Activated CD4-positive, CD25-positive, alpha-beta regulatory T cell treated with anti-CD3 and anti-CD28 coated beads, Interleukin-2, amount 50 U/mL, for 24 hours (primary cell): ENCODE results near the gene SLC35F3.
"Not testable (repeated sequence)": the region's sequence is repeated elsewhere in the genome, so short reads cannot be mapped to it uniquely, and the experiment has no call there.

Experiments used
- ATAC-seq, 2 donors: fragments of 150-1000 bp; cut with Tn5 transposase; one replicate each; pipeline ENCODE4 v1.10.0; 2021; ENCODE audit warnings: mild to moderate bottlenecking in 1 of 2, moderate library complexity in 1 of 2

Gene SLC35F3

DNA sequence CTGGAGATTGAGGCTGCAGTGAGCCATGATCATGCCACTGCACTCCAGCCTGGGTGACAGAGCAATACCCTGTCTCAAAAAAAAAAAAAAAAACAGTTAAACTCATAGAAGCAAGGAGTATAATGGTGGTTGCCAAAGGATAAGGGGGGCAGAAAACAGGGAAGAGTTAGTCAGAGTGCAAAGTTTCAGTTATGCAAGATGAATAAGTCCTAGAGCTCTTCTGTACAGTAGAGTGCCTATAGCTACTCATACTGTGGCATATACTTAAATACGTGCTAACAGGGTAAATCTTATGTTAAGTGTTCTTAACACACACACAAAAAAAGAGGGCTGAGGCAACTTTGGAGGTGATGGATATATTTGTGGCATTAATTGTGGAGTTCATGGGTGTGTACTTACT, 393.2 kb downstream of the SLC35F3 start:
- ATAC-seq: no peak

DNA sequence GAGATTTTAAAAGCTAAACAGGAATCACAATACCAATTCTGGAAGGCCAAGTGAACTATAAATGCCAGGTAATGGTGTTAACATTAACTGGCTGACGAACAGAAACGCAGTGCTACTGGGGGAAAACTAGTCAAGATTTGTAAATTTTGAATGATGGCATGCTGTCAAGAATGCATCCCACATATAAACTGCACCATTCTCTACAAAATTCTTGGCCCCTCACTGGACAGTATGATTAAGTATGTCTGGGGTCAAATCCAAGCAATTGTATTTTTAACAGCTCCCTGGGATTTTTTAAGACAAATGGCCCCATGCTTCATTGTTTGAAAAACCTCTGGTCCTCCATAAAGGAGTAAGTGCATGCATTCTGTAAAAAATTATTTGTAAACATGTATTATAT, 395.6 kb downstream of the SLC35F3 start:
- no peak for ATAC-seq

DNA sequence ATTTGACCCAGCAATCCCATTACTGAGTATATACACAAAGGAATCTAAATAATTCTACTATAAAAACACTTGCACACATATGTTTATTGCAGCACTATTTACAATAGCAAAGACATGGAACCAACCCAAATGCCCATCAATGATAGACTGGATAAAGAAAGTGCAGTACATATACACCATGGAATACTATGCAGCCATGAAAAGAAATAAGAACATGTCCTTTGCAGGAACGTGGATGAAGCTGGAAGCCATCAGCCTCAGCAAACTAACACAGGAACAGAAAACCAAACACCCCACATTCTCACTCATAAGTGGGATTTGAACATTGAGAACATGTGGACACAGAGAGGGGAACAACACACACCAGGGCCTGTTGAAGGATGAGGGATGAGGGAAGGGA, 397.2 kb downstream of the SLC35F3 start:
- not testable (repeated sequence) for ATAC-seq

DNA sequence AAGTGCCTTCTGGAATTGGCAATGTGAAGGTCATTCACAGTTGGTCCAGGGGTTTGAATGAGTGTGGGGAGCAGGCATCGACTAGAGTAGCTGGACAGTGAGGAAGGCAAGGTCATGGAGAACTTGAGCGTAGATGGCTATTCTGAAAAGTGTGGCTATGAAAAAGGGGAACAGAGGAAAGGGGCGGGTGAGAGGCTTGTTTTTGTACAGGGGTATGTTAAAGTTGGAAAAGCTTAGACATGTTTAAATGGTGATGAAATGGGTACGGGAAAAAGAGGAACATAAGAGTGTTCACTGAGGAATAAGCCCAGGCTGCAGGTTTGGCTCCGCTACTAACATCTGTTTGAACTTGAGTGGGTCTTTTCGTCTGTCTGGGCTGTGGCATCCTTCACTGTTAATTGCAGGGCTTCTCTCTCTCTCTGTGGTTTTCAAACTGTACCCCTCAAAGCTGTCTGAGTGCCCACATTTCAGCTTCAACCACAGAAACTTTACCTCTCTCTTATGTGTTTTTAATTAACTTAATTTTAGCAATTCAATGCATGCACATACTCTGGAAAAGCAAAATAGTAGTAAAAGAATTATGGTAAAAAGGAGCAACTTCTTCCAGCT, 398.0 kb downstream of the SLC35F3 start:
- ATAC-seq: no peak

DNA sequence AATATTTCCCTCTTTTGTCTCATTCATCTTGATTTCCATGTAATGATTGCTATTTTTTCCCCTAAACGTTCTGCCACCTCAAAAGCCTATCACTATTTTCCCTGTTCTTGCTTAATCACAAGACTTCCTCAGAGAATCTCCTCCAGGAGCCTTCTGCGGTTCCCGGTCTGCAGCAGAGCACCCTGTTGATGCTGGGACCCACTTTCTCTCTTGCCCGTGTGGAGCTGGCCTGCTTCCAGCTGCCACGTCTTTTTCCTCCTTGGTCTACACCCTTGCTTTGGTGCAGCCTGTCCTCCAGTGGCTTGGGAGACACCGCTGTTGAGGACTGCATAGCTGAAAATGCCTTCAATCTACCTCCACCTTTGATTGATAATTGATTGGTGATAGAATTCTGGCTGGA, 398.8 kb downstream of the SLC35F3 start:
- ATAC-seq: no peak

DNA sequence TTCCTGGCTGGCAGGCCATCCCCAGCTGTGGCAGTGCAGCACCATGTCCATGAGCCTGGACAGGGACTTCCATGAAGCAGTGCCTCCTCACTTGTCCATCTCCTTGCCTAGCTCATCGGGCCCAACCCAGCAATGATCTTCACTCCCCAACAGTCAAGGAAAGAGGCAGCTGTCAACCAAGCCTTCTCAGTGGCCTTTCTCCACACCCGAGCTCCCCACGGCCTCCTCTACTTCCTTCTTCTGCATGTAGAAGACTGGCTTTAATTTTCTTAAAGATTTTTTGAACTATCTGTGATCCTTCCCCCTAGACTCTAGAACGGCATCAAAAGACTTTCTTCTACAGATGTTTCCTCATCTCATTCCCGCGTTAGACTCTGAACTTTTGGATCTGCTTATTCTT, 403.2 kb downstream of the SLC35F3 start:
- ATAC-seq: no peak

DNA sequence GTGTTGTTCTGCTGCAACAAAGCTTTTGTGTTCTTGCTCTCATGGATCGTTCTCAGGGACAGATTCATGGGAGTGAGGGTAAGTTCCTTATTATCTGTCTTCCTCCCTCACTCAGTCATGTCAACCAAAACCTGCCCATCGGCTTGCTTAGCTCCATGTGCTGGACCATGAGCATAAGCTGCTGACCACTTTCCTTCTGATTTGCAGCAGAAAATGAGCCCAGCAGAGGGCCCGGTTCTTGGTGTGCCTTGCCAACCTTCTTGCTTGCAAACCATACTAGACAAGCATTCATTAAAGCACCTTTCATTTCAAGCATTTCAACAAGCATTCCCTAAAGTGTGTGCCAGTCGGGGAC, 404.7 kb downstream of the SLC35F3 start:
- no peak for ATAC-seq

DNA sequence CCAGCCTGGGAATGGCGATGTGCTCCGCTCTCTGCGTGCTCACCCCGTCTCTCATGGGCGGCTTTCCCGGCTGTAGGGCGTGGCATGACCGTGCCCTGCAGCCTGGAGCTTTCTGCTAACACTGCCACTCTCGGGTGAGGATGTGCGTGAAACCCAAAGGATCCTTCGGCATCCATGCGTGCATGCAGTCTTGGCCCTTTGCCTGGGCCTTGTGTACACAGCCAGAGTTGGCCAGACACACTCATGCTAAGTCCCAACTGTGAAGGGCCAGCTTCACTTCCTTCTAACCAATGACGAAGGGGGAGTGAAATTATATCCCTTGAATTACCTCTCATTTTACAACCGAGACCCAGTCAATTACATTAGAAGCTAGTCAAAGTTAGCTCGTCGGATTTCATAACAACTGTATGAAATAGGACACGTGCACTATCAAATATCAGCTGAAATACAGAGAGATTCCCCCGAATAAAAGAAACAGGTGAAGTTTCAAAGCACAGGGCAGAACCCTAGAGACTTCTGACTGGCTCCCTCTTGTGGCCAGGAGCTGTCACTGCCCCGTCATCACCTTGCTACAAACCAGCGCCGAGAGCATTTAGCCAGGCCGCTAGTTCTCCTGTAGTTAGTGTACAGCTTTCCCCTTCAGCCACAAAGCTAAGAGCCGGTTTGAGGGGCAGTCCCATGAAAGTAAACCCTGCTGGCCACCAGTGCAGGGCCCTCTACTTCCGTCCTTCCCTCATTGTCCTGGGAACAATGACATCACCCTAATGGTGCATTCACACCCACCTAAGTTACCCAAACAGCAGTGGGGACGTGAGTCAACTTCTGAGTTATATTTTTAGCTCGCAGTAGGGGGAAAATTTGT, 405.4 kb downstream of the SLC35F3 start:
- ATAC-seq: peak; percentile 80 to 82

DNA sequence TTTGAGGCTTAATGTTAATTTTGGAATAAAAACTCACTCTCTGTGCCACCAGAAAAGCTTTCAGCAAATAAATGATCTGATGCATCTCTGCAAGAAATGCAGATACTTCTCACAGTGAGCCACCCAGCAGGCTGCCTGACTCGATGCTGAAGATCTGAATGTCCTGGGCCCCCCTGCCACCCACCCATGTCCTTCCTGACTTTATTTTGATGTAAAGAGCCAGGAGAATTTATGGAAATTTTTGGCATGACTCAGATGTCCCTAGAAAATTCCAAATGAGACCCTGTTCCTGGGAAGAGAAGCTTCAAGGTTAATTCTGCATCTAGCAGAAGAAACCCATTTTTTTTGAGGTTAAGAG, 406.0 kb downstream of the SLC35F3 start:
- ATAC-seq: no peak

DNA sequence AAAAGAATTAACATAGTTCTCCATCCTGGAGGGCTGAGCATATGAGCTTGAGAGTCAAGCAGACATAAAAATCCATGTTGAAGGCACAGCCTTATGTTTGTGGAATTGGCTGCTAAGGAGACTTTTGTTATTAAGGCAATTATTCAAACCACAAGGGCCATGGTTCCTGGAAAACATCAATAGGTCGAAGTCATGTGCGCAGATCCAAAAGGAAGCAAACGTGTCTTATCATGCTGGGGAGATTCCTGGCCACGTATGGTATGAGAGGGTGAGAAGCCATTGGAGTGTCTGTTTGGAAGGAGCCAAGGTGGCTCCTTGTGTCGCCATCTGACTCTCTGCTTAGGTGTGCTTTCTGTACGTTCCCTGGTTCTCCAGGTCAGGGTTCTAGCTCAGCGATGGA, 406.9 kb downstream of the SLC35F3 start:
- no peak for ATAC-seq

DNA sequence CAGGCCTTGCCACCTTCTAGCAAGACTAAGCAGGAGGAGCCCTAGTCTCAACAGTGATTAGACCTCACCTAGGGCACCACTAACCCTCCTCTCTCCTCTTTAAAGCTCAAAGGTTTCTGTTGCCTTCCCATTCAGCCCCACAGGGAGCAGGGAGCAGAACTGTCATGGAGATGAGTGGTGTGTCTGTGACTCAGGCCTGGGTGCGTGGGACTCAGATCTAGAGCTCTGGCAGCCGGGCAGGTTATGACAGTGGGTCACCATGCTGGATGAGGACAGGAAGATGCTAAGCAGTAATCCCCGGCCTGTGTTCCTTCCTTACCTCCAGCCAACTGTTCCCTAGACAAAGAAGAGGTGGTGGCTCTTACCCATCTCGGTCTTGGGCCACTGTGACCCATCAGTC, 408.7 kb downstream of the SLC35F3 start:
- no peak for ATAC-seq

DNA sequence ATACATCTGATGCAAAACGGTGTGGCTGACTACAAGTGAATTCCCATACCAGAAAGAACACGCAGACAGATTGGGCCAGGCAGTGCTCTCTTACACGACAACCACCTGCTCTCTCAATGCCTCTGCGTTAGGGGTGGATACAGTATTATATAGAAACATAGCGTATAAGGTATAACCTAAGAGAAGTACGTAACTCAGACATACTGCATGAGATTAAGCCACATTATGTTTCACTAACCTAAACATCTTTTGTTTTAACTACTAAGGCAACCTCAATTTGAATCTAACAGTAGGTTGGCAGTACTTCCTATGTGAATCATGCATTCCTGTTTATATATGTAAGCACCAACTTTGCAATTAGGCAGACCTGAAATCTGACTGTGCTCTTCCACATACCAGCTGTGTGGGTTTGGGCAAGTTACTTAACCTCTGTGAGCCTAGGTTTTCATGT, 410.6 kb downstream of the SLC35F3 start:
- peak; percentile 89 to 91 for ATAC-seq

DNA sequence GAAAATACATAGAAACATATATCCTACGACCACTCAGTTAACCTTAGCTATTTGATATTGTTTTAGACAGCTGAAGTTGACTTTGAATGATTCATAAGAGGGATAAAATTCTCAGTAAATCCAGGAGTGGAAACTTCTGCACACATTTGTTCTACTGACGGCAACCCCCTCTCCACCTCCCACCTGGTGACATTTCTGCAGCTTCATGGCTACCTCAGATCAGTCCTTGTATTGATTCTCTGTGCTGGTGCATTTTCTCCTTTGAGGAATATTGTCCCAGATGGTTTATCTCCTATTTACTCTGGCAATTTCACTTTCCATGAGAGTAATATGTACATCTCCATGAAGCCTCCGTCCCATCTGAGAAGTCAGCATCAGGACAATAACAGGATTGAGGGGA, 411.1 kb downstream of the SLC35F3 start:
- ATAC-seq: peak; percentile 25 to 31

DNA sequence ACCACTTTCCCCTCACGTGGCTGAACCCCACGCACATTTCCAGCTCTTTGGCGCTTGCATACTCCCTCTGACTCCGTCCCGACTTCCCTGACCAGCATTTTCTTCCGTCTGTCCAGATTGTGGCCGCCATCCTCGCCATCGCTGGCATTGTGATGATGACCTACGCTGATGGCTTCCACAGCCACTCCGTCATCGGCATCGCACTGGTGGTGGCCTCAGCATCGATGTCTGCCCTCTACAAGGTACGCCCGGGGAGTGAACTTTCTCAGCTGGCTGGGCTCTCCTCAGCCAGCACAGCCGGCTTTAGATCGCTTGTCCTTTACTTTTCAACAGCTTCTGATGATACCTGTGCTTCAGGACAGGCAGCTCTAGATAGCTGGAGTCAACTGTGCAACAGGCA, 412.0 kb downstream of the SLC35F3 start:
- no peak for ATAC-seq

DNA sequence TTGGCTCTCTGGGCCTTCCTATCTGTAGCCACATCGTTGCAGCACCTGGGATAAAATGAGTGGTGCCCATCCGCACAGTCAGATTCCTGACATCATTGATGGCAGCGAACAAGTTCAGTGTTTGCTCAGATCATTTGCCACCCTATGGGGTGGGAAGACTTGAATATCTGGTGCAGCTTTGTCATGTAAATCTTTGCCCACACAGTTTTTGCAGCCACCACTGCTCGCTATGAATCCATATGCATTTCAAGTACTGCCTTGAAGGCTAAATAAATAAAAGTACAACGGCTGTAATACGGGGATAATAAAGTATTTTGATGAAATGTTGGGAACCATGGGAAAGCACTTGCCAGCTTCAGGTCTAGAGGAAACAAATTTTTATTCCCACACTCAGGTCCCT, 412.5 kb downstream of the SLC35F3 start:
- no peak for ATAC-seq

DNA sequence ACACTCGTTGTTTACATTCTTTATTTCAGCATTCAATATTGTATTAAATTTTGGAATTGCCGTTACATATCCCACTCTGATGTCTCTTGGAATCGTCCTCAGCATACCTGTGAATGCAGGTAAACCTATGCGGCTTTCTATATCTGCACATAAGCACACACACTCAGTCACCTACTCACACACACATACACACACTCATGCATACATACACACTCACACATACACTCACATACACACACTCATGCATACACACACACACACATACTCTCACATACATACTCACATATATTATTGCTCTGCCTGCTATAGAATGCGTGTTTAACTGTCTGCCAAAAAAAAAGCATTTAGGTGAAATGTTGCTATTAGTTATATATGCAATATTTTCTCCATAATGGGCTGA, 415.6 kb downstream of the SLC35F3 start:
- ATAC-seq: no peak

DNA sequence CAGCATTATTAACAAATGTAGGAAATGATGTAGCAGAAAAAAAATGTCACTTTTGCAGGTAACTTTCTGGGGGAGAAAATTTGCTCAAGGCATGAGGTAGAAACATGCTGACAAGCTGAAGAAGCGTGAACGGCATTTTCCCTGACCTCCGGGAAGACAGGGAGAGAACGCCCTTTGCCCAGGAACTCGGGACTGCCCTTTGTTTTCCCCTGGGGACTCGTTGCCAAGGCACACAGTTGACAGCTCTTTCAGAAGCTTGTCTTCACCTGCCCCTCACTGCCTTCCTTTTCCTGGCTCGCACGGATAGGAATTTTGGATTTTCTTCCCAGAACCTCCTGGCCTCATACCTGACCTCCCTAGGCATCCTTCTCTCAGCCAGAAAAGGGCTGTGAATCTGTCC, 416.1 kb downstream of the SLC35F3 start:
- ATAC-seq: no peak

DNA sequence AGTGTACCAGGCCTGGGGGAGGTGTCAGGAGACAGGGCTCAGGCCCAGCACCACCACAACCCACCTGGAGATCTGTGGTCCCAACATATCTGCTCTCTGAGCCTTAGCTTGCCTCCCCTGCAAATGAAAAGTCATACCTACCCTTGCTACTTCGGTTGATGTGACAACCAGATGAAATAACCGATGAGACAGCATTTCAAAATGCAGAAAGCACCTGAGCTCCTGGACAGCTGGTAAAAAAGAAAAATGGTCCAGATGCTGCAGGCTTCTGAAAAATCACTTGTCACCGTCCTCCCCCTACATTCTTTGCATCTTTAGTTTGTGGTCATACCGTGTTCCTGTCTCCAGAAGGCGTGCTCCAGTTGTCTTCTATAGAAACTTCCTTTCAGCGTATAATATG, 416.8 kb downstream of the SLC35F3 start:
- ATAC-seq: no peak

DNA sequence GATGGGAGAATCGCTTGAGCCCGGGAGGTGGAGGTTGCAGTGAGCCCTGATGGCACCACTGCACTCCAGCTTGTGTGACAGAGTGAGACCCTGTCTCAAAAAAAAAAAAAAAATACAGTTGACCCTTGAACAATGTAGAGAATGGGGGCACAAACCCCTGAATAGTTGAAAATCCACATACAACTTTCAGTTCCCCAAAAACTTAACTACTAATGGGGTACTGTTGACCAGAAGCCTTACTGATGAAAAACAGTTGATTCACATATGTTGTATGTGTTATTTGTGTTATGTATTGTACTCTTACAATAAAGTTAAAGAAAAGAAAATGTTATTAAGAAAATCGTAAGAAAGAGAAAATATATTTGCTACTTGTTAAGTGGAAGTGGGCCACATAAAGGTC, 417.6 kb downstream of the SLC35F3 start:
- no peak for ATAC-seq

DNA sequence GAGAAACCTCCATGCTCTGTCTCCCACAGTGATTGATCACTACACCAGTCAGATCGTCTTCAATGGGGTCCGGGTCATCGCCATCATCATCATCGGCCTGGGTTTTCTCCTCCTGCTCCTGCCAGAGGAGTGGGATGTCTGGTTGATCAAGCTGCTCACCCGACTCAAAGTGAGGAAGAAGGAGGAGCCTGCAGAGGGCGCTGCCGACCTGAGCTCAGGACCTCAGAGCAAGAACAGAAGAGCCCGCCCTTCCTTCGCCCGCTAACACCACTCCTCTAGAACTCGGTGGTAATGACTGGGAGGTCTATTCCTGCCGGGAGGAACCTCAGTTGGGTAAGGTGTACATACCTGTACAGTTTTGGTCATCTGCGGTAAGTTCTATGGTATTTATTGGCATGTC, 418.5 kb downstream of the SLC35F3 start:
- ATAC-seq: no peak

DNA sequence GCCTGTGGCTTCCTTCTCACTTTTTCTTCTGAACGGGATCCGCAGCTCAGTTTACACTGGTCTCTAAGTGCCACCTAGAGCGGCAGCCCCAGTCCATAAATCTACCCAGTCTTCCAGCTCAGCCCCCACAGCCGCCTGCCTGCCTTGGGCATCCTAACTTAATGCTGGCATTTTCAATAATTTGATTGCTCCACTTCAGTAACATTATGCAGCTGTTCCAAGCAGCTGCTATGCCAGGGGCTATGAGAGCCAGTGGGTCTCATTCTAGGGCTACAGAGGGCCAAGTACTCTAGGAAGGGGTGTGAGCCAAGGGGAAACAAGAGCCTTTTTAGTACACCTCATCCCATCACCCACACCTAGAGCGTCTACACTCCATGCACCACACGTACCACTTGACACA, 420.3 kb downstream of the SLC35F3 start:
- no peak for ATAC-seq

DNA sequence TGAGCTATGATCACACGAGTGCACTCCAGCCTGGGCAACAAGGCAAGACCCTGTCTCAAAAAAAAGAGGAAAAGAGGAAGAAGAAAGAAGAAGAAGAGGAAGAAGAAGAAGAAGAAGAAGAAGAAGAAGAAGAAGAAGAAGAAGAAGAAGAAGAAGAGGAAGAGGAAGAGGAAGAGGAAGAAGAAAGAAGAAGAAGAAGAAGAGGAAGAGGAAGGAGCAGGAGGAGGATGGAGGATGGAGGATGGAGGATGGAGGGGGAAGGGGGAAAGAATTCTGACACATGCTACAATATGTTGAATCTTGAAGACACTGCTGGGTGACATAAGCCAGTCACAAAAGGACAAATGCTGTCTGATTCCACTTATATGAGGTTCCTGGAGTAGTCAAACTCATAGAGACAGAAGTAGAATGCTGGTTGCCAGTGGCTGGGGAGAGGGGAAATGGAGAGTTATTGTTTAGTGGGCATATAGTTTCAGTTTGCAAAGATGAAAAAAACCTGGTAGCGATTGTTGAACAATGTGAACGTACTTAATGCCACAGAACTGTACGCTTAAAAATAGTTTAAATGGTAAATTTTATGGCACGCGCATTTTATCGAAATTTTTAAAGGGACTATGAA, 421.5 kb downstream of the SLC35F3 start:
- ATAC-seq: peak; percentile 51 to 70

DNA sequence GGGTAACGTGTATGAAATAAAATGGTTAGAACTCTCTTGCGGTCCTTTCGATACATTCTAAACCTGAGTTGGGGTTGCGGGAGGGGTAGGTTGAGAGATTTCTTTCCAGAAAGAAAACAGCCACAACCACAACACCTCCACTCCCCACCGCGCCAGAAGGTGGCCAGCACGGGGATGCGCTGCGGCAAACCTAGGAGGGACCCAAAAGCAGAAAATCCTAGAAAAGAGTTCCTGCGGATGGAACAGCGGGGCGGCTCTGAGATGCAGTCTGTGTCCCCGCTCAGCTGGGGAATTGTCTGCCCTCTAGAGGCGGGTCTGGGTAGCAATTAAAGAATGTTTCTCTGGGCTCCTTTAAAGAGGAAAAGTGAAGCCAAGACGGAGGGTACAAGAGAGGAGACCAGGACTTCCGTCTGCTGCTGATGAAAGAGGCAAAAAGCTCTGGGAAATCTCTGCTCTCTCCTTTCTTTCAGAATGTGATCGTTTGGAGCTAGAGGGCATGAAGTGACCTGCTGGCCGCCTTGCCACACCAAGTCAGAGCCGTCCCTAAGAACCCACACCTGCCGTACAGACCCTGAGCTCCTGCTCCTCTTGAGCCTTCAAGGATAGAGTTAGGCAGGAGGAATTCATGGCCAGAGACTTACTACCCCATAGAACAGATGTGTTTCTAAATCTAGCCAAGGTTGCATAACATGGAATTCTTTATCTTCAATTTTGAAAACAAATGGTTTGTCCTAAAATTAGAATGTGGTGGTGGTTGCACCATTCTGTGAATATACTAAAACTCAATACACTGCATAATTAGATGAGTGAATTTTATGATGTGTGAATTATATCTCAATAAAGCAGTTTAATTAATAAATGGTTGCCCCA, 422.3 kb downstream of the SLC35F3 start:
- ATAC-seq: peak; percentile 83 to 85
